ENCODE measurements around the gene KDM6A. TPM values are rescaled to one million over a fixed set of nuclear protein-coding genes. Genes with fewer than 3 reads are reported as not detected.

Gene KDM6A
- total RNA-seq, 4 donors from 2014 or later: 20.5 to 47.0 (median 33.0) TPM

DNA sequence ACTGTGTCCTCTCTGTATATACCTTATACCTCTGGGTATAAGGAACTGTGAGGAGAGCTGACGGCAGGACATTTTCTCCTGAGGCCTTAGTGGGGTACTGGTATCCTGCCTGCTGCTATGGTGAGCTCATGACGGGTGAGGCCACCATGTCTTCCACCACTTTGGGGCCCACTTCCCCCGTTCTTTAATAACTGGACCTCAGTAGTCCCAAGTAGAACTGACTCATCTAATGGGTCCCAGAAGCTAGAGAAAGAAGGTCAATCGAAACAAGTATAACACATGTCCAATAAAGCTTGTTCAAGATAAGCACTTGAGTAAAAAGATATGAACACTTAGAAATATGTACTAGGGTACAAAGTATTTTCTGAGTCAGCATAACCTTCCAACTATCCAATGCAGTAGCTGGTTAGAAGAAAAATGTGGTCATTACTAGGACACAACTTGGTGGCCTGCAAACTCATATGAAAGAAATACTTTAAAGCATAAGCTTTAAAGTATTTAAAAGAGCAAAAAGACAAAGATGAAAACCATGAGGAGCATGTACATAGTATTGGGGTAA lies 256.0 kb downstream of the KDM6A start:
- TF ChIP-seq, protein P1, sequence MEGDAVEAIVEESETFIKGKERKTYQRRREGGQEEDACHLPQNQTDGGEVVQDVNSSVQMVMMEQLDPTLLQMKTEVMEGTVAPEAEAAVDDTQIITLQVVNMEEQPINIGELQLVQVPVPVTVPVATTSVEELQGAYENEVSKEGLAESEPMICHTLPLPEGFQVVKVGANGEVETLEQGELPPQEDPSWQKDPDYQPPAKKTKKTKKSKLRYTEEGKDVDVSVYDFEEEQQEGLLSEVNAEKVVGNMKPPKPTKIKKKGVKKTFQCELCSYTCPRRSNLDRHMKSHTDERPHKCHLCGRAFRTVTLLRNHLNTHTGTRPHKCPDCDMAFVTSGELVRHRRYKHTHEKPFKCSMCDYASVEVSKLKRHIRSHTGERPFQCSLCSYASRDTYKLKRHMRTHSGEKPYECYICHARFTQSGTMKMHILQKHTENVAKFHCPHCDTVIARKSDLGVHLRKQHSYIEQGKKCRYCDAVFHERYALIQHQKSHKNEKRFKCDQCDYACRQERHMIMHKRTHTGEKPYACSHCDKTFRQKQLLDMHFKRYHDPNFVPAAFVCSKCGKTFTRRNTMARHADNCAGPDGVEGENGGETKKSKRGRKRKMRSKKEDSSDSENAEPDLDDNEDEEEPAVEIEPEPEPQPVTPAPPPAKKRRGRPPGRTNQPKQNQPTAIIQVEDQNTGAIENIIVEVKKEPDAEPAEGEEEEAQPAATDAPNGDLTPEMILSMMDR (IDR thresholded peaks at IDR 0.05; ENCODE audit: low read depth): no peak

DNA sequence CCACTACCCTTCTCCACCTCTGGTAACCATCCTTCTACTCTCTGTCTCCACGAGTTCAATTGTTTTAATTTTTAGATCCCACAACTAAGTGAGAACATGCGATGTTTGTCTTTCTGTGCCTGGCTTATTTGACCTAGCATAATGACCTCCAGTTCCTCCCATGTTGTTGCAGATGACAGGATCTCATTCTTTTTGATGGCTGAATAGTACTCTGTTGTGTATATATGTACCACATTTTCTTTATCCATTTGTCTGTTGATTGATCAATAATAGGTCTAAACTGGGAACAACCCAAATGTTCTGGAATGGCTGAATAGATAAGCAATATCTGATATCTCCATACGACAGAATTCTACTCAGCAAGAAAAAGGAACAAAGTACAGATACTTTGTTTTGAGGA lies 260.5 kb downstream of the KDM6A start:
- TF ChIP-seq, protein P1 (IDR thresholded peaks at IDR 0.05; ENCODE audit: low read depth): no peak

DNA sequence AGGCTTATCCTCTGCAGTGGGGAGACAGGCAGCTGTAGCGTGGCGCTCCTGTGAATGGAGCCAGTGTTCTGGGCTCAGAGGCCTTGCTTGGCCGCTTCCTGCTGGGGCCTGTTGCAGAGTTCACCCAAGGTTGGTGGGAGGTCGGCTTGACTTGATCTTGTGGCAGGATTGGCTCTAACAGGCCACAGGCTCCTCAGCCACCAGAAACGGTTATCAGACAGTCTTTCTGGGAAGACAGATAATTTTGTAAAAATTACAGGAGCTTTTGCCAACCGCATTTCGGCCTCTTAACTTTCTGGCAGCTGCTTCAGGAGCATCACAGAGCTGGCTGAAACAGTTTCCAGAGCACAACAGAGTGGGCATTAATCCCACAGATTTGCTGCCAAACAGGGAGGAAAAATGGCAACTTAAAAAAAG lies 261.3 kb downstream of the KDM6A start:
- TF ChIP-seq, protein P1 (IDR thresholded peaks at IDR 0.05; ENCODE audit: low read depth): no peak

DNA sequence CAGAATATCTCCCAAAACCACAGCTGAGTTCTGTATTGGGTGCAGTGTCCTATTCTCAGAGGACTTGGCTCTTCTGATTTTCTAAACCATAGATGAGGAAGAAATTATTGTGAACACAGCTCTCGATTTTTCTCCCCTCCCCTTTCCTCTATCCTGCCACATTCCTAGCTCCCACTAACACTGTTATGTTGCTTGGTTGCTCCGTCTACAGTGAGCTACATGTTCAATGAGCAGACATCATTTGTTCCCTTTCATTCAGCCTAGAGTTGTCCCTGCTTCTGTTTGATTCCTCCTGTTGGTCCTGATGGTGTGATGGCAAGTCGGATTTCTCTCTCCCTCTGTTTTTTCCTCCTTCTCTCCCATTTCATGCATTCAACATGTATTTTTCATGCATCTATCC lies 261.8 kb downstream of the KDM6A start:
- TF ChIP-seq, protein P1 (IDR thresholded peaks at IDR 0.05; ENCODE audit: low read depth): no peak

DNA sequence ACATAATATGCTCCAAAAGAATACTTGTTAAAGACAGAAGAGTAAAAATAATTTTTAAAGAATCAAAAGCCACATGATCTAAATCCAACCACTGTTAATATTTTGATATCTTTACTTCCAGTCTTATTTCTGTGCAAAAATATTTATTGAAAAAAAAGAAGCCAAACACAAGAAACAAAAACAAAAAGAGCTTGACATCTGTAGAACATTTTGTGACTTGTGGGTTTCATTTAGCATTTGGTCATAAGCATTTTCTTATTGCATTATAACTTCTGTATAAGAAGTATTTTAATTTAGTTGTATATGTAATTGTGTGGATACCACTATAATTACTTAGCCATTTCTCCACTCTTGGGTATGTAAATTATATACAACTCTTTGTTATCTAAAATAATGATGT lies 264.5 kb downstream of the KDM6A start:
- TF ChIP-seq, protein P1 (IDR thresholded peaks at IDR 0.05; ENCODE audit: low read depth): no peak

DNA sequence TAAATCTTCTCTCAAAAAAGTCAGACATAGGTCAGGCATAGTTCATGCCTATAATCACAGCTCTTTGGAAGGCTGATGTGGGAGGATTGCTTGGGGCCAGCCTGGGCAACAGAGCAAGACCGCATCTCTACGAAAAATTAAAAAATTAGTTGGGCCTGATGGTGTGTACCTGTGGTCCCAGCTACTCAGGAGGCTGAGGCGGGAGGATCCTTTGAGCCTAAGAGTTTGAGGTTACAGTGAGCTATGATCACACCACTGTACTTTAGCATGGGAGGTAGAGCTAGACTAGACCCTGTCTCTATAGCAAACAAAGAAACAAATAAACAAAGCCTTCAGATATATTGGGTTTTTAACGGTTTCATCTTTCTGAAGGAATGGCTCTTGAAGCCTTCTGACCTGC lies 265.5 kb downstream of the KDM6A start:
- TF ChIP-seq, protein P1 (IDR thresholded peaks at IDR 0.05; ENCODE audit: low read depth): no peak

DNA sequence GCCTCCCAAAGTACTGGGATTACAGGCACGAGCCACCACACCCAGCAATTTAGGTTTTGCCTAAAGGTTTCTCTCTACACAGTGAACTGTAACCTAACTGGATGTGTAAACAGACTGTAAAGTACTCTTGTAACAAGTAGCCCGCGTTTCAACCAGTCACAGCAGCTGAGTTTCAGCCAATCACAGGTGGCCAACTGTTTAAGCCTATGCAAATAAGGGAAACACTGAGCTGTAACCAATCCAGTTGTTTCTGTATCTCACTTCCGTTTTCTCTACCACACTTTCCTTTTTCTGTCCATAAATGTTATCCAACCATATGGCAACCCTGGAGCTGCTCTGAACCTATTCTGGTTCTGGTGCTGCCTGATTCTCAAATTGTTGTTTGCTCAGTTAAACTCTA lies 267.8 kb downstream of the KDM6A start:
- TF ChIP-seq, protein P1 (IDR thresholded peaks at IDR 0.05; ENCODE audit: low read depth): no peak
